ENCODE results near the gene RPS4Y1. TPM values are rescaled to one million over a fixed set of nuclear protein-coding genes. Genes with fewer than 3 reads are reported as not detected.
A peak's percentile ranks its signal among the peaks of the same experiment; 100 is the strongest.

RPS4Y1 gene
- total RNA-seq, 6 experiments from 2014 or later = 88.1 TPM; not detected in 5

DNA sequence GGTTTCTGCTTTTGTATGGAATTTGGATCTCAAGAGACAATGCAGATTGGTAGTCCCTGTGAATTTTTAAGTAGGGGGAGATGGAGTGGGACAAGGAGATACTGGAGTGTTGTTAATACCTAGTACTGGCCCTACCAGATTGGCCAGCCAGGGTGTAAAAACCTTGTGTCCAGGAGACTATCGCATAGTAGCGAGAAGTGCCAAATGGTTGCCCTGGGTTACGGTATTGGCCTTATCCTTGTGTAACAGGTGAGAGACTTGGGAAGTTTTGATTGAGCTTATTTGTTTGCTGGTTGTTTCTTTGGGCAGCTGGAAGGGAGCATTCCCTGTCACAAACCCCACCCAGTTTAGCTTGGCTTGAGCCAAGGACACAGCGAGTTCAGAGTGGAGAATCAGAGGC lies 5.4 kb downstream of the RPS4Y1 start:
- DNase-seq (no peak), ATAC-seq (no peak)
- intact Hi-C loops (cut with DNase I) = no loop called here
- no CpG with 5 or more reads among the region's 4 CpGs for WGBS (ENCODE audit: insufficient coverage, low coverage, low lambda C conversion rate, missing lambda C conversion rate)
- no peak overlapping the region for H3K4me3 ChIP-seq
- no peaks in the 10 kb centered on the region for H3K27me3 ChIP-seq
- no peak for TF ChIP-seq POLR2A (IDR thresholded peaks at IDR 0.05)
- TF ChIP-seq, protein P1, sequence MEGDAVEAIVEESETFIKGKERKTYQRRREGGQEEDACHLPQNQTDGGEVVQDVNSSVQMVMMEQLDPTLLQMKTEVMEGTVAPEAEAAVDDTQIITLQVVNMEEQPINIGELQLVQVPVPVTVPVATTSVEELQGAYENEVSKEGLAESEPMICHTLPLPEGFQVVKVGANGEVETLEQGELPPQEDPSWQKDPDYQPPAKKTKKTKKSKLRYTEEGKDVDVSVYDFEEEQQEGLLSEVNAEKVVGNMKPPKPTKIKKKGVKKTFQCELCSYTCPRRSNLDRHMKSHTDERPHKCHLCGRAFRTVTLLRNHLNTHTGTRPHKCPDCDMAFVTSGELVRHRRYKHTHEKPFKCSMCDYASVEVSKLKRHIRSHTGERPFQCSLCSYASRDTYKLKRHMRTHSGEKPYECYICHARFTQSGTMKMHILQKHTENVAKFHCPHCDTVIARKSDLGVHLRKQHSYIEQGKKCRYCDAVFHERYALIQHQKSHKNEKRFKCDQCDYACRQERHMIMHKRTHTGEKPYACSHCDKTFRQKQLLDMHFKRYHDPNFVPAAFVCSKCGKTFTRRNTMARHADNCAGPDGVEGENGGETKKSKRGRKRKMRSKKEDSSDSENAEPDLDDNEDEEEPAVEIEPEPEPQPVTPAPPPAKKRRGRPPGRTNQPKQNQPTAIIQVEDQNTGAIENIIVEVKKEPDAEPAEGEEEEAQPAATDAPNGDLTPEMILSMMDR (IDR thresholded peaks at IDR 0.05) = no peak
- H3K4me1 ChIP-seq = no peaks in the 10 kb centered on the region
- no peak overlapping the region for H3K27ac ChIP-seq
- no peaks in the 10 kb centered on the region for H3K9me3 ChIP-seq
- no peaks in the 10 kb centered on the region for H3K36me3 ChIP-seq

DNA sequence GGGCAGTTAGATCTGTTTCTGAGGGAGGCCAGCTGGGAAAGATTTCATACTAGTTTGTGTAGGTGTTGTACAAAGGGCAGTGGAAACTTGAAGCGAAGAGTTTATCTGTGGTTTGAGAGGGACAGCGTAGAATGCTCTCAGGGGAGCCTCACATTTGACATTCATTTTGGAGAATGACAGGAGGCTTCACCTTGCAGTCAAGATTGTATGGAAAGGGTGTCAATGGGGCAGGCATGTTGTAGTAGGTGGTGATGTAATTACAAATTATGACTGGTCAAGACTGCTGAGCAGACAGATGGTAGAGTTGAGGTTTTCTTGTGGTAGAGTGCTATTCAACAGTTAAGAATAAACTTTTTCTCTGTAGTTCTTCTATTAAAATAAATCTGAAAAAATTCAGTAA lies 7.0 kb downstream of the RPS4Y1 start:
- no peaks in the 10 kb centered on the region for H3K4me1 ChIP-seq
- no peak overlapping the region for H3K27ac ChIP-seq
- H3K9me3 ChIP-seq = no peaks in the 10 kb centered on the region
- TF ChIP-seq POLR2A (IDR thresholded peaks at IDR 0.05) = no peak
- TF ChIP-seq, protein P1 (IDR thresholded peaks at IDR 0.05) = no peak
- H3K36me3 ChIP-seq = no peaks in the 10 kb centered on the region
- no peak overlapping the region for H3K4me3 ChIP-seq
- ATAC-seq (no peak), DNase-seq (no peak)
- intact Hi-C loops (cut with DNase I) = no loop called here
- no peaks in the 10 kb centered on the region for H3K27me3 ChIP-seq
- no CpG with 5 or more reads among the region's 2 CpGs for WGBS (ENCODE audit: insufficient coverage, low coverage, low lambda C conversion rate, missing lambda C conversion rate)

DNA sequence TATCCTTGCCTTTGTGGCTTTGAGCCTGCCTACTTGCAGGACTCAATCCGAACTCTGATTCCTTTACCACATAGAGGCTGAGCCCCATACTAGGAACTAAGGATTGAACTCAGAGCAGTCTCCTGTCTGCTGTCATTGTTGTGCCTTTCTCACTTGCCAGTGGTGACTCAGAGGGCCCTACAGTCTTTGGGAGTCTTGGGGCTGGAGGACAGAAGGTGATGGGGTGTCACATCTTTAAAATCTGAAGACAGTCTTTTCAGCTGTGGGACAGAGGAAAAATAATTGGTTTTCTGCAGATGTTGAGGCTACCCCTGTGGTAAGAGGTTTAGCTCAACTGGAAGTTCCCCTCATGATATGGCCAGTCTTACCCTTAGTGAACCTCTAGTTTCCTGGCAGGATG lies 8.0 kb downstream of the RPS4Y1 start:
- no peak for ATAC-seq
- Histone ChIP-seq H3K9me3 (no peaks in the 10 kb centered on the region), H3K27ac (no peak overlapping the region), H3K36me3 (no peaks in the 10 kb centered on the region), H3K4me3 (no peak overlapping the region), H3K4me1 (no peaks in the 10 kb centered on the region), H3K27me3 (no peaks in the 10 kb centered on the region)
- TF ChIP-seq, protein P1 (IDR thresholded peaks at IDR 0.05) = no peak
- no peak for TF ChIP-seq POLR2A (IDR thresholded peaks at IDR 0.05)
- DNase-seq = no peak
- intact Hi-C loops (cut with DNase I) = no loop called here
- WGBS (ENCODE audit: insufficient coverage, low coverage, low lambda C conversion rate, missing lambda C conversion rate) = no CpG with 5 or more reads among the region's 1 CpG

DNA sequence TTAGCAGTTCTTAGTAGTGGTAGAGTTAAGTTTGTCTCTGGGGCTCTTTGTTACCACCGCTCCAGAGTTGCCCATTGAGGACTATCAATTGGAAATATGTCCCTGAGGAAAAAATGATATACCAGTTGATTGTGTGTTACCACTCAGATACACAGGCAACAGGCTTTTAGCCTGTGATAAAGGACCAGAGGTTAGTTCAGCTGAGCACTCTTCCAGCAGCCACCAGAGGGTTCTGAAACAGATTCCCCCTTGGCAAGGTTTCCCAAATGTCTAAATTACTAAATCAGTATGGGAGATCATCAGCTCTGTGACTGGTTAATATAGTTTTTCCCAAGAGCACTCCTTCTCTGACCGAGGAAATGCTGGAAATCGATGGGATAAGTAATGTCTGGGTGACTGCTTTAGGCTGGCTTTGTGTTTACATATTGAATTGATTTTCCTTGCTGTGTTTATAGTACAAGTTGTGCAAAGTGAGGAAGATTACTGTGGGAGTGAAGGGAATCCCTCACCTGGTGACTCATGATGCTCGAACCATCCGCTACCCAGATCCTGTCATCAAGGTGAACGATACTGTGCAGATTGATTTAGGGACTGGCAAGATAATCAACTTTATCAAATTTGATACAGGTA lies 12.9 kb downstream of the RPS4Y1 start:
- Histone ChIP-seq H3K4me1 (no peaks in the 10 kb centered on the region), H3K27ac (no peak overlapping the region), H3K36me3 (no peaks in the 10 kb centered on the region), H3K9me3 (no peaks in the 10 kb centered on the region), H3K4me3 (no peak overlapping the region), H3K27me3 (no peaks in the 10 kb centered on the region)
- TF ChIP-seq POLR2A (IDR thresholded peaks at IDR 0.05) = no peak
- TF ChIP-seq, protein P1 (IDR thresholded peaks at IDR 0.05) = no peak
- DNase-seq (no peak), ATAC-seq (peak in 1 of 4 donors; percentile 94)
- WGBS (ENCODE audit: insufficient coverage, low coverage, low lambda C conversion rate, missing lambda C conversion rate) = no CpG with 5 or more reads among the region's 6 CpGs
- intact Hi-C loops (cut with DNase I) = no loop called here

DNA sequence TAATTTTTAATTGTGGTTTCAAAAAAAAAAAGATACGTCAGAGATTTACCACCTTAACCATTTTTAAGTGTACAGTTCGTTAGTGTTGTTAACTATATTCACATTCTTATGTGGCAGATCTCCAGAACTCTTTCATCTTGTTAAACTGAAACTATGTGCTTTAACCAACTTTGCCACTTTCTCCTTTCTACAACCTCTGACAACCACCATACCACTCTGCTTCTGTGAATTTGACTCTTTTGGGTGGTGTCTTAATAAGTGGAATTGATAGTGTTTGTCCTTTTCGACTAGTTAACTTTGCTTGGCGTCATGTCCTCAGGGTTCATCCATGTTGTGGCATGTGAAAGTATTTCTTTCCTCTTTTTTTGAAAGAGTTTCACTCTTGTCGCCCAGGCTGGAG lies 15.7 kb downstream of the RPS4Y1 start:
- intact Hi-C loops (cut with DNase I) = no loop called here
- Histone ChIP-seq H3K4me1 (no peaks in the 10 kb centered on the region), H3K27ac (no peak overlapping the region), H3K9me3 (no peaks in the 10 kb centered on the region), H3K36me3 (no peaks in the 10 kb centered on the region), H3K4me3 (no peak overlapping the region), H3K27me3 (no peaks in the 10 kb centered on the region)
- DNase-seq (no peak), ATAC-seq (no peak)
- no peak for TF ChIP-seq POLR2A (IDR thresholded peaks at IDR 0.05)
- TF ChIP-seq, protein P1 (IDR thresholded peaks at IDR 0.05) = no peak
- no CpG with 5 or more reads among the region's 5 CpGs for WGBS (ENCODE audit: insufficient coverage, low coverage, low lambda C conversion rate, missing lambda C conversion rate)
